Mucosa of rectum (tissue), 2 donors: ENCODE measurements around the gene CAPNS2.

Source experiments
- H3K27ac ChIP-seq, 2 donors: one replicate each; pipeline ENCODE4 v1.7.0; 2013; ENCODE audit warnings: inconsistent platforms in 2 of 2, low read depth in 2 of 2, low read length in 2 of 2
- H3K27me3 ChIP-seq, 2 donors: one replicate each; pipeline ENCODE4 v1.7.0; 2013; ENCODE audit warnings: low read length in 2 of 2; ENCODE audit not compliant: control insufficient read depth in 2 of 2, insufficient read depth in 2 of 2
- H3K36me3 ChIP-seq, 2 donors: one replicate each; pipeline ENCODE4 v1.7.0; 2013; ENCODE audit warnings: low read length in 2 of 2; ENCODE audit not compliant: control insufficient read depth in 2 of 2, insufficient read depth in 2 of 2
- H3K4me1 ChIP-seq, 2 donors: one replicate each; pipeline ENCODE4 v1.7.0; 2013; ENCODE audit warnings: low read length in 2 of 2, mild to moderate bottlenecking in 1 of 2; ENCODE audit not compliant: control insufficient read depth in 2 of 2, insufficient read depth in 2 of 2
- H3K4me3 ChIP-seq, 2 donors: one replicate each; pipeline ENCODE4 v1.7.0; 2013; ENCODE audit warnings: low read length in 2 of 2
- H3K9ac ChIP-seq, 2 donors: one replicate each; pipeline ENCODE4 v1.7.0; 2013; ENCODE audit warnings: low read length in 2 of 2, low read depth in 1 of 2, mild to moderate bottlenecking in 1 of 2
- H3K9me3 ChIP-seq, 2 donors: one replicate each; pipeline ENCODE4 v1.7.0; 2013; ENCODE audit warnings: low read length in 2 of 2; ENCODE audit not compliant: control insufficient read depth in 2 of 2
- donor health status: healthy.
- donor health status: Normal muscosa, but diverticular disease.

Gene CAPNS2

DNA sequence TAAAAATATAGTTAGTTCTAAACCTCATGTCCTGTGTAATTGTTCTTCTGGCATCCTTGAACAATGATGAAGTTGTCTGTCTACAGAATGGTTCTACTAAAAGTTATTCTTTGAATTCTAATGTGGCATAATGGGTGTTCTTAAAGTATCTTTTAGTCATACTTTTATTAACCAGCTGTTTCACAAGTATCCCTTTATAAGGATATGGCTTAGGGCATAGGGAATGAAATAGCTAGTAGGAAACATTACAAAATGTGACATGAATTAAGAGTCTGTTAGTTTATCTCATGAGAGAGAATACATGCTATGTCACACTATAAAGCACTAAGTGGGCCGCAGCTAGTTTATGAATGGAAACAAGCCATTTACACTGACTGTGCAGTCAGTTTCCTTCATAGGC, 26.3 kb upstream of the CAPNS2 start:
- Histone ChIP-seq H3K27ac (no peak overlapping the region), H3K36me3 (peaks cover 0 to 2% of the 10 kb centered on the region in 2 donors), H3K4me1 (no peaks in the 10 kb centered on the region), H3K27me3 (no peaks in the 10 kb centered on the region), H3K9ac (no peak overlapping the region), H3K4me3 (no peak overlapping the region), H3K9me3 (no peaks in the 10 kb centered on the region)

DNA sequence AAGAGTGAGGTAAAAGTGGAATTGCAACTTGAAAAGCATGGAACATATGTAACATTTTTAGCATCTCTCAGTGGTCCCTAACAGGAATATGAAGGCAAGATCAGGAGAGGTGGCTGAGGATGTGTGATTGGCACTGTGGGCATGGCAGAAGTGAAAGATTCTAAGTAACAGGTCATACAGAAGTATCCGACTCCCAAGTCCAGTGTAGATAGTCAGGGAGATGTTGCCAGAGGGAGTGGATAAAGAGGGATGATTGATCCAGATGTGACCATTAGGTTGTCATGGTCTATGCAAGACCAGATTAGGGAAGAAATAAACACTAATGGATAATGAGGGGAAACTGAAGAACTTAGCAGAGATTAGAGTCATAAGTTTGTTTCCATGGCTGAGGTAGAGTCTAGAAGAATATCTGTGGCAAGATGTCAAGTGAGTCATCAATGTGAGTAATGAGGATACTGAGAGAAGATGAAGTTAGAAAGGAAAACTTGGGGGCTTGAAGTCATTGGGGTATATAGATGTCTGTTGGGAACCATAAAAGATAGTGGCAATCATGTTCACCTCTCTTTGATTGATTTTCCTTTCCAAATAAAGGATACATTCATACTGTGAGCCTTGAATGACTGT, 23.9 kb upstream of the CAPNS2 start:
- H3K9me3 ChIP-seq, result no peaks in the 10 kb centered on the region
- H3K27me3 ChIP-seq, result no peaks in the 10 kb centered on the region
- H3K27ac ChIP-seq, result no peak overlapping the region
- H3K9ac ChIP-seq, result no peak overlapping the region
- H3K4me3 ChIP-seq, result no peak overlapping the region
- no peaks in the 10 kb centered on the region for H3K4me1 ChIP-seq
- H3K36me3 ChIP-seq, result peaks cover 0 to 2% of the 10 kb centered on the region in 2 donors

DNA sequence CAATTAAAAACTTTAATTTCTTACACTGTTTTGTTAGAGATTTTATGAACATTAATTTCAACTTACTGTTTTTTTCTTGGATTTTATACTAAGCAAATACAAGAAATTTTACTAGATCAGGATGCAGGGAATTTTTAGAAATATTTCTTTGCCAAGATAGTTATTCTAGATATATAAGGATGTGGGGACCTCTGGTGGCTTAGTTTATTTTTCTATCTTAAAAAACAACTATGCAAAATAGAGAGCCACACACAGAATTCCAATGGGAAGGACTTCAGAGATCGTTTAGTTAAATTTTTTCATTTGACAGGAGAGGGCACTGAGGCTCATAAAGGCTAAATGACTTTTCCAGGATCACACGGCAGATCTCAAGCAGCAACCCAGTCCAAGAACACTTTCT, 23.0 kb upstream of the CAPNS2 start:
- no peak overlapping the region for H3K27ac ChIP-seq
- no peaks in the 10 kb centered on the region for H3K9me3 ChIP-seq
- H3K9ac ChIP-seq, result no peak overlapping the region
- peaks cover 0 to 2% of the 10 kb centered on the region in 2 donors for H3K36me3 ChIP-seq
- no peak overlapping the region for H3K4me3 ChIP-seq
- no peaks in the 10 kb centered on the region for H3K27me3 ChIP-seq
- H3K4me1 ChIP-seq, result no peaks in the 10 kb centered on the region

DNA sequence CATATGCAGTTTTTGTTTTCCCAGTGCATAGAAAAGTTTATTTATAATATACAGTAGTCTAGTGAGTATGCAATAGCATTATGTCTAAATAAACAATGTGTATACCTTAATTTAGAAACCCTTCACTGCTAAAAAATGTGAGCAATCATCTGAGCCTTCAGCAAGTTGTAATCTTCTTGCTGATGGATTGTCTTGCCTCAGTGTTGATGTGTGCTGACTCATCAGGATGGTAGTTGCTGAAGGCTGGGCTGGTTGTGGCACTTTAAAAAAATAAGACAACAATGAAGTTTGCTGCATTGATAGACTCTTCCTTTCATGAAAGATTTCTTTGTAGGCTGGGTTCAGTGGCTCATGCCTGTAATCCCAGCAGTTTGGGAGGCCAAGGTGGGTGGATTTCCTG, 13.9 kb upstream of the CAPNS2 start:
- no peak overlapping the region for H3K27ac ChIP-seq
- peaks cover 0 to 2% of the 10 kb centered on the region in 2 donors for H3K36me3 ChIP-seq
- H3K9me3 ChIP-seq, result no peaks in the 10 kb centered on the region
- H3K9ac ChIP-seq, result no peak overlapping the region
- no peaks in the 10 kb centered on the region for H3K27me3 ChIP-seq
- H3K4me3 ChIP-seq, result no peak overlapping the region
- H3K4me1 ChIP-seq, result no peaks in the 10 kb centered on the region

DNA sequence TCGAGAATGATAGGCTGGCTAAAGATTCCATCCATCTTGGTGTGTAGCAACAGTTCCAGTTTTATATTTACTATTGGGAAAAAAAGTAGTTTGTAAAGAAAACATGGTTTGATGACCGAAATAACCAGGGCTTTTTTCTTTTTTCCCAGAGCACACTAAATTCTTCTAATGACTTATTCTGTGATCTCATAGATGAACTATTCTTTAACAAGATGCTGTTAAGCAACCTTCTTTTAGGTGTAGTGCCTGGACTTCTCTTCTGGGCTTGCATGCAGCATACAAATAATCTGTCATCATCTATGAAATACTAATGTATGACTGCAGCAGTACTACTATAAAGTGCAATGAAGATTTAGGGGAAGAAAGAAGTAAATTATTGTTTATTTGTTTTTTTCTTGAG, 11.0 kb upstream of the CAPNS2 start:
- Histone ChIP-seq H3K27ac (no peak overlapping the region), H3K4me1 (peaks cover 0 to 6% of the 10 kb centered on the region in 2 donors), H3K27me3 (no peaks in the 10 kb centered on the region), H3K36me3 (no peaks in the 10 kb centered on the region), H3K9me3 (no peaks in the 10 kb centered on the region), H3K4me3 (no peak overlapping the region), H3K9ac (no peak overlapping the region)

DNA sequence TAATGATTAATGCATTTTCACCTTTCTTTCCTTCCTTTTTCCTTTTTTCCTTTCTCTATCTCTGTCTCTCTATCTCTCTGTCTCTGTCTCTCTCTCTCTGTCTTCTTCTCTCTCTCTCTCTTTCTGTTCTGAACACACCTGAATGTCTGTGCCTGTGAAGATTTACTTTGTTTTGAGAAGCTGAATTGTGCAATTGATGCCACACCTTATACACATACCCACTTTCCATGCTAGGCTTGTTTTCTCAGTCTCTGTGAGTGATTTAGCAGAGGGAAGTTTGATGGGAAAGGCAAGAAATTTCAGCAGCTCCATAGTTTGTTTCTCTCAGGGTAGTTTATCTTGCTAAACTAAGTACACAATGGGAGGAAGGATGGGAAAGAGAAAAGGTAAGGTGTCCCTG, 9.3 kb upstream of the CAPNS2 start:
- Histone ChIP-seq H3K4me3 (no peak overlapping the region), H3K9me3 (no peaks in the 10 kb centered on the region), H3K36me3 (no peaks in the 10 kb centered on the region), H3K9ac (no peak overlapping the region), H3K27ac (no peak overlapping the region), H3K4me1 (peaks cover 0 to 6% of the 10 kb centered on the region in 2 donors), H3K27me3 (no peaks in the 10 kb centered on the region)

DNA sequence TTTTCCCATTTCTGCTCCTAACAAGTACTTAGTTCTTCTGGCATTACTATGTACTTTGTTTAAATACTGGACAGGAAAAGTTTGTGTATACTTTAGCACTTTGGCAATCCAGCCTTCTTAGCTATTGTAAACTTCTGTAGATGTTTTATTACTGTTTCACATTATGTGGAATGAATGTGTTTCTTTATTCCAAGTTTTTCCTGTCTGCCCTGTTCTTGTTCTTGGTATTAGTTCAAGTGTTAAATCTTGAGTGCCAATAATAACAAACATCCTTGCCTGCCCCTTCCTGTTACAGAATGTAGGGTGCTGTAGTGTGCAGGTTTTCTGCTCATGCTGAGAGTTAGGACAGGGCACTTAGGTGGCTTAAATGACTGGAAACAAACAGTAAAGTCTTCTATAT, 7.3 kb upstream of the CAPNS2 start:
- Histone ChIP-seq H3K4me3 (no peak overlapping the region), H3K27ac (no peak overlapping the region), H3K4me1 (peaks cover 0 to 6% of the 10 kb centered on the region in 2 donors), H3K36me3 (no peaks in the 10 kb centered on the region), H3K27me3 (no peaks in the 10 kb centered on the region), H3K9ac (no peak overlapping the region), H3K9me3 (no peaks in the 10 kb centered on the region)

DNA sequence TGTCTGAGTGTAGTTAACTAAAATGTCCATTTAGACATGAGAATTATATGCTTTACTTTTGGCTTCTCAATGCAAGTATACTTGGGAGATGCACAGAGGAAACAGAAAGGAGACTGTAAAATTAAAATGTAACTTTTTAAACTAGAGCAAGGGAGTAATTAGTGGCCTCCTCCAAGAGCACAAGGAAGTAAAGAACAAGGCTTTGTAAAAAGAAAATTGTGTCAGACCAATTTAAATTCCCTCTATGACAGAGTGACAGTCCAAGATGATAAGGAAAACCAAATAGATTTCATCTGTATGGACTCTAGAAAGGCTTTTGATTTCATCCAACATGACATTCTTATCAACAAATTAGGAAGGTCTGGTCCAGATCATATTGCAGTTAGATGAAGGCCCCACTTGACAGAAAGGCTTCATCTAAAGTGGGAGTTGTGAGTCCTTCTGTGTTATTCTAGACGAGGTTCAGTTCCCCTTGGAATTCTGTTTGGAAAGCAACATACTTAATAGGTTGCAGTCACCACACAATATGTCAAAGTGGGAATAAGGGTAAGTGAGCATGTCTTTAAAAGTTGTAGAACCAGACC, 6.5 kb upstream of the CAPNS2 start:
- no peaks in the 10 kb centered on the region for H3K27me3 ChIP-seq
- H3K36me3 ChIP-seq, result no peaks in the 10 kb centered on the region
- no peaks in the 10 kb centered on the region for H3K9me3 ChIP-seq
- no peak overlapping the region for H3K4me3 ChIP-seq
- no peak overlapping the region for H3K9ac ChIP-seq
- peaks cover 0 to 6% of the 10 kb centered on the region in 2 donors for H3K4me1 ChIP-seq
- no peak overlapping the region for H3K27ac ChIP-seq

DNA sequence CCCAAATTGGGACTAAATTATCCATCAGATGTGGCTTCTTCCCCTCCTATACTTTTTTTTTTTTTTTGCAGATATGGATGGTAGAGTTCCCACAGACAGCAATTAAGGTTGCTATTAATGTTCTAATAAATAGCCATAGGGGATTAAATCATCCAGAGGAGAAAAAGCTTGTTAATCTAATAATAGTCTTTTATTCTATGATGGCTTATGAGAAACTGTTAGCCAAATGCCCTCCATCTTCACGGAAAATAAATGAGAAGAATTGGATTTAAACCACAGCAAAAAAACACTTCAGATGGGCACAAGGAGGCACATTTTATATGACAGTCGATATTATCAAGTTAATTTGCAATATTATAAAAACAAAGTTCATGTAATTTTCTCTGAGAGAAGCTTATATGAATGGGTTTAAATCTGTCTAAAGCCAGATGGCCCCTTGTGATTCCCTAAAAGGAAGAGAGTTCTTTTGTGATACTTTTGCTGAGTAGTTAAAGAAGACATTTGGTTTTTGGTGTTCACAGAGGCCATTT, 5.1 kb upstream of the CAPNS2 start:
- no peak overlapping the region for H3K27ac ChIP-seq
- H3K36me3 ChIP-seq, result no peaks in the 10 kb centered on the region
- no peak overlapping the region for H3K9ac ChIP-seq
- peaks cover 0 to 6% of the 10 kb centered on the region in 2 donors for H3K4me1 ChIP-seq
- no peak overlapping the region for H3K4me3 ChIP-seq
- no peaks in the 10 kb centered on the region for H3K27me3 ChIP-seq
- no peaks in the 10 kb centered on the region for H3K9me3 ChIP-seq

DNA sequence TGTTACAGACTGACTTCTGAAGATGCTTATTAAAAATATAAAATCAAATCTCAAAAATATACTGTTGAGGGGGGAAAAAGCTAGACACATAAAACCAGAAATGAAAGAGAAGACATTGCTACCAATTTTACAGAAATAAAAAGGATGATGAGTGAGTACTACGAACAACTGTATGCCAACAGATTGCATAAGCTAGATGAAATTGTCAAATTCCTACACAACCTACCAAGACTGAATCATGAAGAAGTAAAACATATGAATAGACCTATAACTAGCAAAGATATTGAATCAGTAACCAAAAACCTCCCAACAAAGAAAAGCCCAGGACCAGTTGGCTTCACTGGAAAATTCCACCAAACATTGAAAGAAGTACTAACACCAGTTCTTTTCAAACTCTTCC, 3.5 kb upstream of the CAPNS2 start:
- no peak overlapping the region for H3K27ac ChIP-seq
- H3K9me3 ChIP-seq, result no peaks in the 10 kb centered on the region
- H3K27me3 ChIP-seq, result no peaks in the 10 kb centered on the region
- H3K4me3 ChIP-seq, result no peak overlapping the region
- H3K4me1 ChIP-seq, result peaks cover 0 to 6% of the 10 kb centered on the region in 2 donors
- no peaks in the 10 kb centered on the region for H3K36me3 ChIP-seq
- H3K9ac ChIP-seq, result no peak overlapping the region
